Common myeloid progenitor, CD34-positive (primary cell): Measurements from ENCODE around the gene ELOA2.
A peak's percentile ranks its signal among the peaks of the same experiment; 100 is the strongest.

ENCODE experiments used
- CTCF ChIA-PET: fragments of 350-600 bp; sonication (Branson Sonifier 250); formaldehyde crosslinking; loops from one replicate; lab custom pipeline; 2021; ENCODE audit warnings: antibody characterized with exemption; lab: Charles Lee
- POLR2A ChIA-PET: fragments of 350-600 bp; sonication (Branson Sonifier 250); formaldehyde crosslinking; loops from one replicate; lab custom pipeline; 2021; ENCODE audit warnings: antibody characterized with exemption; lab: Charles Lee
- DNase-seq, 3 donors: peaks; one replicate each; pipeline versions ENCODE4 v3.0.0 to v3.0.0-alpha.2; 2013
- H3K27ac ChIP-seq, 2 experiments: 1 replicate in 1 of 2; 2 replicates in 1 of 2; pipeline ENCODE4 v1.7.0; 2013; ENCODE audit warnings: inconsistent platforms in 2 of 2, low read length in 2 of 2, mild to moderate bottlenecking in 2 of 2, low read depth in 1 of 2, moderate library complexity in 1 of 2; ENCODE audit not compliant: severe bottlenecking in 2 of 2, insufficient read depth in 1 of 2, poor library complexity in 1 of 2
- H3K27me3 ChIP-seq, 5 experiments: replicated peaks in 2 of 5; 1 replicate in 3 of 5; 2 replicates in 2 of 5; pipeline versions ENCODE4 v1.6.1 to v1.7.0; 2013; ENCODE audit warnings: low read length in 4 of 5, mild to moderate bottlenecking in 2 of 5, moderate library complexity in 2 of 5, inconsistent platforms in 1 of 5; ENCODE audit not compliant: insufficient read depth in 5 of 5, control insufficient read depth in 4 of 5
- H3K36me3 ChIP-seq, 4 experiments: 1 replicate in 2 of 4; 2 replicates in 2 of 4; pipeline versions ENCODE4 v1.6.1 to v1.7.0; 2013; ENCODE audit warnings: low read length in 3 of 4, control low read depth in 1 of 4, mild to moderate bottlenecking in 1 of 4; ENCODE audit not compliant: control insufficient read depth in 4 of 4, insufficient read depth in 4 of 4
- H3K4me1 ChIP-seq, 4 experiments: 1 replicate in 3 of 4; 2 replicates in 1 of 4; pipeline versions ENCODE4 v1.6.1 to v1.7.1; 2013; ENCODE audit warnings: low read length in 3 of 4, mild to moderate bottlenecking in 3 of 4, control low read depth in 1 of 4, inconsistent platforms in 1 of 4, moderate library complexity in 1 of 4; ENCODE audit not compliant: control insufficient read depth in 4 of 4, insufficient read depth in 4 of 4; ENCODE audit errors: control extremely low read depth in 1 of 4
- H3K4me3 ChIP-seq, 7 experiments: 1 replicate in 4 of 7; 2 replicates in 3 of 7; pipeline versions ENCODE4 v1.5.1 to v1.7.0; 2013; ENCODE audit warnings: mild to moderate bottlenecking in 7 of 7, low read length in 6 of 7, moderate library complexity in 6 of 7, inconsistent platforms in 2 of 7, low read depth in 2 of 7, control low read depth in 1 of 7; ENCODE audit not compliant: insufficient read depth in 4 of 7, control insufficient read depth in 1 of 7; ENCODE audit errors: extremely low read depth in 1 of 7
- H3K9me3 ChIP-seq, 5 experiments: 1 replicate in 4 of 5; 2 replicates in 1 of 5; pipeline versions ENCODE4 v1.6.1 to v1.7.1; 2013; ENCODE audit warnings: low read length in 4 of 5, mild to moderate bottlenecking in 2 of 5, inconsistent platforms in 1 of 5, low read depth in 1 of 5, moderate library complexity in 1 of 5; ENCODE audit not compliant: control insufficient read depth in 4 of 5, insufficient read depth in 2 of 5; ENCODE audit errors: control extremely low read depth in 1 of 5
- WGBS: methylation state at CpG from one replicate; pipeline ENCODE4 v1.1.5; 2013; ENCODE audit not compliant: insufficient coverage; 5-methylcytosine and 5-hydroxymethylcytosine counted together

ELOA2 gene

GRCh38 chr18:47063096-47063495 is 27.7 kb upstream of the ELOA2 start:
- H3K27ac ChIP-seq = no peak overlapping the region
- DNase-seq = no peak
- no peaks in the 10 kb centered on the region for H3K36me3 ChIP-seq
- H3K27me3 ChIP-seq = no peaks in the 10 kb centered on the region
- CTCF ChIA-PET = no interaction called here
- H3K4me1 ChIP-seq = peaks cover 0 to 24% (median 3%) of the 10 kb centered on the region in 4 experiments
- no peak overlapping the region for H3K4me3 ChIP-seq
- 100% methylated on average over 3 of the region's 8 CpGs for WGBS
- POLR2A ChIA-PET = interaction anchor here (0.6 kb wide), 1 partner anchor 12 kb away, joined by 3 read pairs; no protein-coding TSS in a partner anchor
- no peaks in the 10 kb centered on the region for H3K9me3 ChIP-seq

- H3K27me3 ChIP-seq = no peaks in the 10 kb centered on the region
- peak in 2 of 3 donors; percentile 28 to 71 for DNase-seq
- ChIA-PET CTCF (interaction anchor here (1.0 kb wide), 1 partner anchor 19 kb away, joined by 3 read pairs; no protein-coding TSS in a partner anchor), POLR2A (interaction anchor here (0.6 kb wide), 1 partner anchor 11 kb away, joined by 3 read pairs; no protein-coding TSS in a partner anchor)
- no peak overlapping the region for H3K4me3 ChIP-seq
- H3K36me3 ChIP-seq = no peaks in the 10 kb centered on the region
- 8% methylated on average over 2 of the region's 2 CpGs for WGBS
- H3K27ac ChIP-seq = no peak overlapping the region
- no peaks in the 10 kb centered on the region for H3K9me3 ChIP-seq
- H3K4me1 ChIP-seq = peaks cover 0 to 24% (median 3%) of the 10 kb centered on the region in 4 experiments
Observed at GRCh38 chr18:47062471-47062870, 27.1 kb upstream of the ELOA2 start.

DNA sequence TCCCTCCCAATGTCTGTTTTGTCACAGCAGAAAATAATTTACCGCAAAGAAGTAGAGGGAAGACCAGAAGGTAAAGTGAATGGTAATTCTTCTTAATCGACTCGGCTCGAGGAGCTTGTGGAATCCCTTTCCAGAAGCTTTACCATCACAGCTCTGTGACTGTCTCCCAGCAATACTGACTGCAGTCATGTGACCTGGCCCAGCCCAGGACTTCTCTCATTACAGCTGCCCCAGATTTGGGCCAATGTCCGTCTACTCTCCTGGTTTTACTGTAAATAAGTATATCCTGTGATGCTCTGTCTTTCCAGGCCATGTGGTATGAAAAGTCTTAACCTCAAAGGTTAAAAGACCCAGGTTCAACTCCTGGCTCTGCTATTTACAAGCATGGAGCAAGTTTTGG is 18.9 kb upstream of the ELOA2 start:
- no peaks in the 10 kb centered on the region for H3K27me3 ChIP-seq
- ChIA-PET CTCF (interaction anchor here (1.3 to 1.6 kb wide), 3 partner anchors 14 to 162 kb away, joined by 3 read pairs; no protein-coding TSS in a partner anchor), POLR2A (no interaction called here)
- WGBS = 100% methylated on average over 4 of the region's 5 CpGs
- H3K9me3 ChIP-seq = no peaks in the 10 kb centered on the region
- H3K36me3 ChIP-seq = no peaks in the 10 kb centered on the region
- no peak overlapping the region for H3K27ac ChIP-seq
- H3K4me1 ChIP-seq = no peaks in the 10 kb centered on the region
- no peak for DNase-seq
- no peak overlapping the region for H3K4me3 ChIP-seq

GRCh38 chr18:47050468-47050867 is 15.0 kb upstream of the ELOA2 start:
- DNase-seq = peak; percentile 23 to 52 (median 52)
- CTCF ChIA-PET = interaction anchor here (1.0 to 1.9 kb wide), 5 partner anchors 19 to 698 kb away, joined by 3 to 8 read pairs (median 3); no protein-coding TSS in a partner anchor
- 46% methylated on average over 6 of the region's 7 CpGs for WGBS
- no peaks in the 10 kb centered on the region for H3K4me1 ChIP-seq
- H3K9me3 ChIP-seq = no peaks in the 10 kb centered on the region
- POLR2A ChIA-PET = no interaction called here
- no peaks in the 10 kb centered on the region for H3K27me3 ChIP-seq
- H3K4me3 ChIP-seq = no peak overlapping the region
- no peaks in the 10 kb centered on the region for H3K36me3 ChIP-seq
- H3K27ac ChIP-seq = no peak overlapping the region

GRCh38 chr18:47040982-47041381 is 5.6 kb upstream of the ELOA2 start:
- H3K4me1 ChIP-seq = no peaks in the 10 kb centered on the region
- no peak overlapping the region for H3K27ac ChIP-seq
- 91% methylated on average over 4 of the region's 6 CpGs for WGBS
- no peaks in the 10 kb centered on the region for H3K36me3 ChIP-seq
- no peaks in the 10 kb centered on the region for H3K27me3 ChIP-seq
- CTCF ChIA-PET = no interaction called here
- H3K4me3 ChIP-seq = no peak overlapping the region
- DNase-seq = no peak
- no peaks in the 10 kb centered on the region for H3K9me3 ChIP-seq
- POLR2A ChIA-PET = no interaction called here

DNA sequence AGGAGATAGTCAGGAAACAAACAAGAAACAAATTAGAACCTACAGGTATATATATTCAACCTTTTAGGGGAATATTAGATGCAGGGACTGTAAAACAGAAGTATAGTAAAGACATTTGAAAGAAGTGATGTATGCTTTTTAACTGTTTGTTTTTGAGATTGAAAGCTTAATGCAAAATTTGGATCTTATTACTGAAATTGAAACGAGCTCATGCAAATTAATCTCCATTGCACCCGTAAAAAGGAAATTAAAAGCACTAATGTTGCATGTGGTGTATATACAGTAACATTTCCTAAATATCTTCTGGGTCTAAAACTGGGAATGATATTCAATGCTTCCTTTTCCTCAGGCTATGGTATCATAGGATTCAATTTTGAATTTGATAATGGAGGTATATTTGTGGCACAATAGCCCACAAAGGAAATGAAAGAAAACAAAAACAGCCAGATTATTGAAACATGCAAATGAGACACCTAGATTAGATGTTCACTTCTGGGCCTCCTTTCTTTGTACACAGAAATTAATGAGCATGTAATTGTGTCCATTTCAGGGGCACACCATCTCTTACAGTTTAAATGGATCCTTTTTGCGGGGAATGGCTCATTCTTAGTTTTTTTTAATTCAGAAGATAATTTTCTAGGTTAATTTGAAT is 1.6 kb upstream of the ELOA2 start:
- Histone ChIP-seq H3K36me3 (no peaks in the 10 kb centered on the region), H3K4me1 (no peaks in the 10 kb centered on the region), H3K4me3 (no peak overlapping the region), H3K9me3 (peaks cover 0 to 22% (median 9%) of the 10 kb centered on the region in 5 experiments), H3K27ac (no peak overlapping the region), H3K27me3 (no peaks in the 10 kb centered on the region)
- CTCF ChIA-PET = interaction anchor here (1.5 kb wide), 1 partner anchor 11 kb away, joined by 4 read pairs; no protein-coding TSS in a partner anchor
- no CpG with 5 or more reads among the region's 3 CpGs for WGBS
- no peak for DNase-seq
- POLR2A ChIA-PET = no interaction called here

- ChIA-PET CTCF (no interaction called here), POLR2A (no interaction called here)
- DNase-seq = peak in 1 of 3 donors; percentile 3
Observed at GRCh38 chr18:47036298-47036874, 965 bp upstream of the ELOA2 start.

More at GRCh38 chr18:47036298-47036874, 965 bp upstream of the ELOA2 start:
- no peaks in the 10 kb centered on the region for H3K4me1 ChIP-seq
- H3K27me3 ChIP-seq = no peaks in the 10 kb centered on the region
- WGBS = no CpG with 5 or more reads among the region's 2 CpGs
- no peak overlapping the region for H3K4me3 ChIP-seq
- peaks cover 0 to 28% (median 9%) of the 10 kb centered on the region in 5 experiments for H3K9me3 ChIP-seq
- no peaks in the 10 kb centered on the region for H3K36me3 ChIP-seq
- H3K27ac ChIP-seq = no peak overlapping the region
